ENCODE measurements around the gene AMOT.

- TF ChIP-seq, protein P1, sequence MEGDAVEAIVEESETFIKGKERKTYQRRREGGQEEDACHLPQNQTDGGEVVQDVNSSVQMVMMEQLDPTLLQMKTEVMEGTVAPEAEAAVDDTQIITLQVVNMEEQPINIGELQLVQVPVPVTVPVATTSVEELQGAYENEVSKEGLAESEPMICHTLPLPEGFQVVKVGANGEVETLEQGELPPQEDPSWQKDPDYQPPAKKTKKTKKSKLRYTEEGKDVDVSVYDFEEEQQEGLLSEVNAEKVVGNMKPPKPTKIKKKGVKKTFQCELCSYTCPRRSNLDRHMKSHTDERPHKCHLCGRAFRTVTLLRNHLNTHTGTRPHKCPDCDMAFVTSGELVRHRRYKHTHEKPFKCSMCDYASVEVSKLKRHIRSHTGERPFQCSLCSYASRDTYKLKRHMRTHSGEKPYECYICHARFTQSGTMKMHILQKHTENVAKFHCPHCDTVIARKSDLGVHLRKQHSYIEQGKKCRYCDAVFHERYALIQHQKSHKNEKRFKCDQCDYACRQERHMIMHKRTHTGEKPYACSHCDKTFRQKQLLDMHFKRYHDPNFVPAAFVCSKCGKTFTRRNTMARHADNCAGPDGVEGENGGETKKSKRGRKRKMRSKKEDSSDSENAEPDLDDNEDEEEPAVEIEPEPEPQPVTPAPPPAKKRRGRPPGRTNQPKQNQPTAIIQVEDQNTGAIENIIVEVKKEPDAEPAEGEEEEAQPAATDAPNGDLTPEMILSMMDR (IDR thresholded peaks at IDR 0.05) = no peak
- TF ChIP-seq POLR2A (IDR thresholded peaks at IDR 0.05) = no peak
Measured at GRCh38 chrX:112877771-112878173, 37.1 kb upstream of the AMOT start.
